Pancreas (tissue), 10 donors: ENCODE data around the gene U2AF2. TPM values are rescaled to one million over a fixed set of nuclear protein-coding genes. Genes with fewer than 3 reads are reported as not detected.

Experiments
- ATAC-seq, 4 donors: fragments of 200-7000 bp; cut with Tn5 transposase; one replicate each; pipeline versions ENCODE4 v1.8.0 to v1.9.1; 2020; ENCODE audit warnings: mild to moderate bottlenecking in 4 of 4, moderate library complexity in 4 of 4
- DNase-seq, 6 donors: peaks; one replicate each; pipeline ENCODE4 v3.0.0-alpha.2; 2020
- FAIRE-seq: peaks from 2 replicates; lab custom pipeline; 2012; peaks lifted over from hg19 to GRCh38; lab: Jason Lieb, UNC
- H3K27ac ChIP-seq, 4 donors: fragments of 200-600 bp; sonication (generic); 1 replicate in 3 of 4; 2 replicates in 1 of 4; pipeline versions ENCODE4 v1.5.0 to v1.8.0; 2020
- H3K27me3 ChIP-seq, 4 donors: fragments of 200-600 bp; one replicate each; pipeline ENCODE4 v1.8.0; 2021
- H3K36me3 ChIP-seq, 3 donors: fragments of 200-600 bp; sonication (generic) in 1 of 3; one replicate each; pipeline versions ENCODE4 v1.5.0 to v1.8.0; 2020 to 2021
- H3K4me1 ChIP-seq, 3 donors: fragments of 200-600 bp; one replicate each; pipeline ENCODE4 v1.8.0; 2021
- H3K4me3 ChIP-seq, 4 donors: fragments of 200-600 bp; sonication (generic) in 2 of 4; one replicate each; pipeline versions ENCODE4 v1.5.0 to v1.8.0; 2020 to 2021
- H3K9me3 ChIP-seq, 4 donors: fragments of 200-600 bp; one replicate each; pipeline ENCODE4 v1.8.0; 2021
- WGBS, 2 donors: extraction: QIAGEN DNeasy Blood & Tissue Kit; methylation state at CpG; one replicate each; pipeline ENCODE4 v1.1.7; 2013; 5-methylcytosine and 5-hydroxymethylcytosine counted together
- intact Hi-C, 3 donors: fragments of 100-400 bp; cut with DNase I; formaldehyde crosslinking; loops; one replicate each; pipeline versions ENCODE4 v1.11.1 to v1.14.2; 2022
- polyA plus RNA-seq, 2 donors: library from polyadenylated mRNA; stranded (reverse); fragments of 200-250 nt; gene quantifications; one replicate each; pipeline ENCODE4 v1.2.3, GENCODE V29; 2013
- total RNA-seq, 6 donors: library from RNA; stranded (reverse); fragmentation: NEBNext Ultra II Directional in 4 of 6; extraction: Animal tissue kit (Norgen Biotek cat#: 25700) in 4 of 6; gene quantifications; one replicate each; pipeline versions ENCODE4 v1.2.1 to v1.2.4, GENCODE V29; 2021 to 2023
- TF ChIP-seq, protein P1 (sequence below), 4 donors: fragments of 200-600 bp; sonication (generic) in 3 of 4; IDR thresholded peaks; one replicate each; pipeline versions ENCODE4 v1.5.0 to v1.8.0; 2021; ENCODE audit warnings: antibody characterized with exemption in 4 of 4
- donor health status: healthy with polysubstance abuse.
- donor health status: DM: no; HTN: no; CAD: no; lungs with moderate emphysema.
- donor health status: DM: no; HTN: no; CAD: no.
- donor health status: control.
- donor health status: control.
- donor health status: Bipolar disorder and iron deficiency.
- donor health status: DM: yes; HTN: yes; CAD: no.
- donor health status: DM: no; HTN: no; CAD: no.
- donor health status: DM: no; HTN: no; CAD: no.
- donor health status: DM: yes; HTN: yes; CAD: no.

The U2AF2 gene
- total and polyA plus RNA-seq, 8 donors: 38.4 to 113 (median 62.4) TPM

DNA sequence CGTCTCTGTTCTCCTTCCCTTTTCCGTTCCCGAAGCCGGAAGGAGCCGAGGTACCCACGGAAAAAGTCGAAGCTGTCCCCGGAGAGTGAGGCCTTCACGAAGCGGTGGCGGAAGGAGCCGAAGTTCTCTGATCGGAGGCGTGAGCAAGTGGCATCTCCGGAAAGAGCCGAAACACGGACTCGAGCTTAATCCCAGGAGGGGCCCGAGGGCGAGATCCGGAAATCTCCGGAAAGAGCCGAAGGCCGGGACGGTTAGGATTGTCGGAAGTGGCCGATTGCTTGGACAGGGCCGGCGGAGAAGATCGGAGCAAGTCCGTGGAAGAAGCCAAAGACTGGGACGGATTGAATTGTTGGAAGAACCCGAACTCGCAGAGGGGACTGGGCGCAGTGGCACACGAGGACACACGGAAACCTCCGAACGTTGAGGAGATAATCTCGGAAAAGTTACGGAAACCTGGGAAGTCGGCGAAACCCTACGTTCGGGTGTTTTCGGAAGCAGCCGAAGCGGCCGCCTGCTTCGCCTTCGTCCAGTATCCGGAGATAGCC, 440 bp upstream of the U2AF2 start:
- H3K27ac ChIP-seq: peak overlapping the region; percentile 98 to 99 (median 98)
- H3K4me3 ChIP-seq: peak overlapping the region; percentile 66 to 100 (median 97)
- TF ChIP-seq, protein P1, sequence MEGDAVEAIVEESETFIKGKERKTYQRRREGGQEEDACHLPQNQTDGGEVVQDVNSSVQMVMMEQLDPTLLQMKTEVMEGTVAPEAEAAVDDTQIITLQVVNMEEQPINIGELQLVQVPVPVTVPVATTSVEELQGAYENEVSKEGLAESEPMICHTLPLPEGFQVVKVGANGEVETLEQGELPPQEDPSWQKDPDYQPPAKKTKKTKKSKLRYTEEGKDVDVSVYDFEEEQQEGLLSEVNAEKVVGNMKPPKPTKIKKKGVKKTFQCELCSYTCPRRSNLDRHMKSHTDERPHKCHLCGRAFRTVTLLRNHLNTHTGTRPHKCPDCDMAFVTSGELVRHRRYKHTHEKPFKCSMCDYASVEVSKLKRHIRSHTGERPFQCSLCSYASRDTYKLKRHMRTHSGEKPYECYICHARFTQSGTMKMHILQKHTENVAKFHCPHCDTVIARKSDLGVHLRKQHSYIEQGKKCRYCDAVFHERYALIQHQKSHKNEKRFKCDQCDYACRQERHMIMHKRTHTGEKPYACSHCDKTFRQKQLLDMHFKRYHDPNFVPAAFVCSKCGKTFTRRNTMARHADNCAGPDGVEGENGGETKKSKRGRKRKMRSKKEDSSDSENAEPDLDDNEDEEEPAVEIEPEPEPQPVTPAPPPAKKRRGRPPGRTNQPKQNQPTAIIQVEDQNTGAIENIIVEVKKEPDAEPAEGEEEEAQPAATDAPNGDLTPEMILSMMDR (IDR thresholded peaks at IDR 0.05): no peak
- no peaks in the 10 kb centered on the region for H3K27me3 ChIP-seq
- ATAC-seq (peak; percentile 76 to 89 (median 82)), DNase-seq (peak; percentile 96 to 100 (median 99)), FAIRE-seq (peak; percentile 97)
- intact Hi-C loops: no loop called here
- H3K4me1 ChIP-seq: peaks cover 18 to 24% (median 22%) of the 10 kb centered on the region in 3 donors
- no peaks in the 10 kb centered on the region for H3K9me3 ChIP-seq
- peaks cover 0 to 4% (median under 1%) of the 10 kb centered on the region in 3 donors for H3K36me3 ChIP-seq
- 0 to 1% methylated on average over 52 of the region's 52 CpGs for WGBS, 2 donors

DNA sequence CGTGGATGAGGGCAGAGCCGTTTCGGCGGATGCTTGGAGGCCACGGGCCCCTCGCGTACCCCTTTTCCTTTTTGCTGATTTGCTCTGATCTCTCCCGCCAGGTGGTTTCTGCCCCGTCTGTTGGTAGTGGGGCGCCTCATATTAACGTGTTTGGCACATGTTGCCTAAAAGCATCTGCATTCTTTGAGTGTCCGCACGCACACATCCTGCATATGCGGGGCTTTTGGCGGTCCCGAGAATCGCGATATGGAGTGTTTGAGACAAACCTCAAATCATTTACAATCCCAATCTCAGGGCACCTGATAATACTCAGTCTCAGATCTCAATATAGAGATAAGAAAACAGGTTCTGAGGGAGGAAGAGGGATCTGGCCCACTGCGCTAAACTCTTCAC, 809 bp downstream of the U2AF2 start:
- TF ChIP-seq, protein P1 (IDR thresholded peaks at IDR 0.05): no peak
- Histone ChIP-seq H3K27ac (peak overlapping the region; percentile 98 to 99 (median 98)), H3K4me3 (peak overlapping the region; percentile 66 to 100 (median 97)), H3K27me3 (no peaks in the 10 kb centered on the region), H3K9me3 (no peaks in the 10 kb centered on the region), H3K36me3 (peaks cover 0 to 11% (median 11%) of the 10 kb centered on the region in 3 donors), H3K4me1 (peaks cover 18 to 24% (median 22%) of the 10 kb centered on the region in 3 donors)
- intact Hi-C loops: no loop called here
- 1% methylated on average over 19 of the region's 19 CpGs for WGBS, 2 donors
- FAIRE-seq (no peak), ATAC-seq (no peak), DNase-seq (no peak)

DNA sequence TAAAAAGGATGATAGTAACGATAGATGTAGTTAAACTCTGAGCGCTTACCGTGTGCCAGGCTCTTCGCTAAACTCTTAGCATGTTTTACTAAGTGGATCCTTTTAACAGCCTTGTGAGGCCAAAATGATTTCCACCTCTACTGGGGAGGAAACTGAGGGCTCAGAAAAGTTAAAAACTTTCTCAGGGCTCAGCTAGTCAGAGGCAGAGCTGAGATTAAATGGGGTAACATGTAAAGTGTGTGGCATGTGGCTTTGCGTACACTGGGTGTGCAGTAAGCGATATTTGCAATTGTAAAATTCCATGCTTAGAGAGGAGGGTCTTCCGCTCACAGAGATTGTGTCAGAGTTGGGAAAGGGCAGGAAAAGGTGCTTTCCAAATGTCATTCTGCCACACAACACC, 1.7 kb downstream of the U2AF2 start:
- intact Hi-C loops: no loop called here
- TF ChIP-seq, protein P1 (IDR thresholded peaks at IDR 0.05): no peak
- peaks cover 18 to 24% (median 22%) of the 10 kb centered on the region in 3 donors for H3K4me1 ChIP-seq
- no peaks in the 10 kb centered on the region for H3K9me3 ChIP-seq
- no peak for ATAC-seq
- H3K4me3 ChIP-seq: peak overlapping the region in 3 of 4 donors; percentile 66 to 100 (median 95)
- no peak for FAIRE-seq
- no peaks in the 10 kb centered on the region for H3K27me3 ChIP-seq
- WGBS, 2 donors: 36% methylated on average over 7 of the region's 7 CpGs
- H3K27ac ChIP-seq: peak overlapping the region in 1 of 4 donors; percentile 12
- H3K36me3 ChIP-seq: peaks cover 0 to 14% (median 14%) of the 10 kb centered on the region in 3 donors
- DNase-seq: no peak

DNA sequence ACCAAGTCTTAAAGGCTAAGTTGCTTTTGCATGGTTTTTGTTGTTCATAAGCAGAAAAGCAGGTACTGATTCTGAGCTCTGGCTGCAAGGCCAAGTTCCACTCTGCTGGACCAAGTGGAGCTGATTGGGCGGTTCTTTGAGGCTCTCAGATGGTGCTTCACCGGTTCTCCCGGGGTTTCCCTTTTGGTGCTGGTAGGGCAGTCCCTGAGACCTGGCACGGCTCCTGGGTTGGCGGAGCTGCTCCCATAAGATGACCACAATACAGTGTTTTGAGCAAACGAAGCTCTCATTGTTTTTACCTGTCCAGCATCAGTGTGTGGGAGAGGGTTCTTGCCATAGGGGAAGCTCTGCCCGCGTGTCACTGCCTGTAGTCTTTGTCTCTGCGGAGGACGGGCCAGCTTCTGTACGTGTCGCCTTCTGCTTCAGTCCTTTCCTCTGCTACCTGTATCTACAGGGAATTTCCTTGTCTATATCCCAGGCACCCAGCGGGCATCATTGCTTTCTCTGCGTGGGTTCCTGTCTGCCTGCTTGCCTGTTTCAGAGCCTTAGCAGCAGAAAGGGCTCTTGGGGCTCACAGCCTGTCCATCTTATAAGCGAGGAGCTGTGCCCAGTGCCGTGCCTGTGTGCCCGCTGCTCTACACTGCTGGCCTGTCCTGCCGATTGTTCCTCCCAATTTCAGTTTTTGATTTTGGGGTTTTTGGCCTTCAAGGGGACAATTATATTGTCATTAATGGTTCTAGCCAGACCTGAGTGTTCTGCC, 2.3 kb downstream of the U2AF2 start:
- intact Hi-C loops: no loop called here
- Histone ChIP-seq H3K4me1 (peaks cover 18 to 24% (median 22%) of the 10 kb centered on the region in 3 donors), H3K27ac (peak overlapping the region in 1 of 4 donors; percentile 12), H3K9me3 (no peaks in the 10 kb centered on the region), H3K36me3 (peaks cover 0 to 14% (median 14%) of the 10 kb centered on the region in 3 donors), H3K4me3 (peak overlapping the region in 2 of 4 donors; percentile 66 to 100), H3K27me3 (no peaks in the 10 kb centered on the region)
- 12 to 16% methylated on average over 18 of the region's 18 CpGs for WGBS, 2 donors
- DNase-seq (peak in 3 of 6 donors; percentile 26 to 64 (median 53)), ATAC-seq (no peak), FAIRE-seq (no peak)
- TF ChIP-seq, protein P1 (IDR thresholded peaks at IDR 0.05): no peak
